Natural killer cell (primary cell): Measurements from ENCODE around the gene INPP1. TPM values are rescaled to one million over a fixed set of nuclear protein-coding genes. Genes with fewer than 3 reads are reported as not detected.

ENCODE experiments used
- ATAC-seq, 3 donors: fragments of 150-1000 bp in 2 of 3; fragments of 200-7000 bp in 1 of 3; cut with Tn5 transposase; 1 replicate in 1 of 3; 2 replicates in 2 of 3; pipeline ENCODE4 v1.10.0; 2021; ENCODE audit warnings: mild to moderate bottlenecking in 2 of 3, moderate library complexity in 2 of 3
- DNase-seq, 2 donors: peaks; one replicate each; pipeline versions ENCODE4 v3.0.0 to v3.0.0-alpha.2; 2013 to 2021; ENCODE audit warnings: mixed read lengths in 1 of 2
- H3K27ac ChIP-seq: one replicate; pipeline ENCODE4 v1.5.1; 2013; ENCODE audit warnings: mild to moderate bottlenecking, low read length
- H3K27me3 ChIP-seq: one replicate; pipeline ENCODE4 v1.6.1; 2013; ENCODE audit warnings: low read length; ENCODE audit not compliant: control insufficient read depth, insufficient read depth
- H3K36me3 ChIP-seq: one replicate; pipeline ENCODE4 v1.6.1; 2013; ENCODE audit warnings: low read length; ENCODE audit not compliant: control insufficient read depth, insufficient read depth
- H3K4me1 ChIP-seq: one replicate; pipeline ENCODE4 v1.6.1; 2013; ENCODE audit warnings: low read length; ENCODE audit not compliant: control insufficient read depth, insufficient read depth
- H3K4me3 ChIP-seq: one replicate; pipeline ENCODE4 v1.5.1; 2013; ENCODE audit warnings: low read length
- H3K9me3 ChIP-seq: one replicate; pipeline ENCODE4 v1.6.1; 2013; ENCODE audit warnings: low read length; ENCODE audit not compliant: control insufficient read depth, insufficient read depth
- H3K27ac Mint-ChIP-seq, 2 donors: one replicate each; pipeline ENCODE4 v1.8.0; 2022; ENCODE audit warnings: mild to moderate bottlenecking in 2 of 2, mixed read lengths in 2 of 2, moderate library complexity in 1 of 2
- H3K27me3 Mint-ChIP-seq, 2 donors: one replicate each; pipeline ENCODE4 v1.8.0; 2022; ENCODE audit warnings: low read depth in 2 of 2, mixed read lengths in 2 of 2
- H3K36me3 Mint-ChIP-seq: one replicate; pipeline ENCODE4 v1.8.0; 2022; ENCODE audit warnings: mixed read lengths
- H3K4me1 Mint-ChIP-seq, 2 donors: one replicate each; pipeline ENCODE4 v1.8.0; 2022; ENCODE audit warnings: mixed read lengths in 2 of 2
- H3K4me3 Mint-ChIP-seq: one replicate; pipeline ENCODE4 v1.8.0; 2022; ENCODE audit warnings: mild to moderate bottlenecking, moderate library complexity, mixed read lengths
- H3K9me3 Mint-ChIP-seq, 2 donors: one replicate each; pipeline ENCODE4 v1.8.0; 2022; ENCODE audit warnings: mixed read lengths in 2 of 2
- CTCF ChIP-seq: fragments of 200-600 bp; IDR thresholded peaks from one replicate; pipeline ENCODE4 v1.8.0; 2022; ENCODE audit warnings: antibody characterized with exemption
- WGBS: methylation state at CpG from one replicate; pipeline ENCODE4 v1.1.7; 2013; ENCODE audit warnings: missing lambda C conversion rate; ENCODE audit not compliant: insufficient coverage; 5-methylcytosine and 5-hydroxymethylcytosine counted together
- intact Hi-C: fragments of 100-400 bp; cut with micrococcal nuclease; formaldehyde crosslinking; loops from one replicate; pipeline ENCODE4 v1.14.2; 2022
- total RNA-seq, 4 donors: library from RNA; stranded (reverse); fragments of 120-200 nt in 1 of 4; gene quantifications; one replicate each; pipeline versions ENCODE4 v1.2.3 to v1.2.4, GENCODE V29; 2013 to 2022

INPP1 gene
- total RNA-seq, 3 donors from 2014 or later (not counting 1 experiment from before 2014, with no cell fraction given), result 9.5 to 16.7 (median 9.6) TPM

GRCh38 chr2:190360561-190360960 is 17.2 kb downstream of the INPP1 start:
- no peaks in the 10 kb centered on the region for H3K27me3 ChIP-seq
- peaks cover 24 to 28% of the 10 kb centered on the region in 2 donors for H3K4me1 Mint-ChIP-seq
- H3K27ac Mint-ChIP-seq, result peak overlapping the region; percentile 95 to 99
- H3K4me3 Mint-ChIP-seq, result peak overlapping the region; percentile 98
- no peaks in the 10 kb centered on the region for H3K9me3 Mint-ChIP-seq
- ATAC-seq, result no peak
- DNase-seq, result no peak
- H3K36me3 ChIP-seq, result no peaks in the 10 kb centered on the region
- TF ChIP-seq CTCF, result no peak
- intact Hi-C loops, result loop anchor here (2.0 kb wide), 1 partner anchor 16 kb away; no protein-coding TSS in a partner anchor
- peaks cover 6% of the 10 kb centered on the region for H3K4me1 ChIP-seq
- no peaks in the 10 kb centered on the region for H3K9me3 ChIP-seq
- peak overlapping the region; percentile 65 for H3K27ac ChIP-seq
- no peaks in the 10 kb centered on the region for H3K27me3 Mint-ChIP-seq
- no peaks in the 10 kb centered on the region for H3K36me3 Mint-ChIP-seq
- H3K4me3 ChIP-seq, result peak overlapping the region; percentile 42

- H3K4me3 ChIP-seq, result no peak overlapping the region
- TF ChIP-seq CTCF, result no peak
- Mint-ChIP-seq H3K27ac (peak overlapping the region; percentile 95 to 99), H3K4me3 (peak overlapping the region; percentile 98), H3K27me3 (no peaks in the 10 kb centered on the region), H3K36me3 (no peaks in the 10 kb centered on the region), H3K4me1 (peaks cover 24 to 28% of the 10 kb centered on the region in 2 donors), H3K9me3 (no peaks in the 10 kb centered on the region)
- no peak overlapping the region for H3K27ac ChIP-seq
- no peaks in the 10 kb centered on the region for H3K9me3 ChIP-seq
- intact Hi-C loops, result loop anchor here (2.0 kb wide), 1 partner anchor 16 kb away; no protein-coding TSS in a partner anchor
- no peak for ATAC-seq
- H3K36me3 ChIP-seq, result no peaks in the 10 kb centered on the region
- no peak for DNase-seq
- H3K27me3 ChIP-seq, result no peaks in the 10 kb centered on the region
- no CpG with 5 or more reads among the region's 3 CpGs for WGBS
- peaks cover 6% of the 10 kb centered on the region for H3K4me1 ChIP-seq
Observed at GRCh38 chr2:190360965-190361364, 17.6 kb downstream of the INPP1 start.

GRCh38 chr2:190361572-190361971 is 18.2 kb downstream of the INPP1 start:
- TF ChIP-seq CTCF, result no peak
- no peak overlapping the region for H3K27ac ChIP-seq
- peaks cover 20 to 24% of the 10 kb centered on the region in 2 donors for H3K4me1 Mint-ChIP-seq
- H3K4me3 Mint-ChIP-seq, result no peak overlapping the region
- no peaks in the 10 kb centered on the region for H3K9me3 Mint-ChIP-seq
- peaks cover 6% of the 10 kb centered on the region for H3K4me1 ChIP-seq
- intact Hi-C loops, result loop anchor here (2.0 kb wide), 1 partner anchor 17 kb away; no protein-coding TSS in a partner anchor
- H3K36me3 ChIP-seq, result peaks cover under 1% of the 10 kb centered on the region
- no peaks in the 10 kb centered on the region for H3K27me3 ChIP-seq
- no peak overlapping the region for H3K27ac Mint-ChIP-seq
- no peak for ATAC-seq
- no peaks in the 10 kb centered on the region for H3K9me3 ChIP-seq
- no peak overlapping the region for H3K4me3 ChIP-seq
- no peaks in the 10 kb centered on the region for H3K27me3 Mint-ChIP-seq
- no peak for DNase-seq
- no CpG with 5 or more reads among the region's 2 CpGs for WGBS
- H3K36me3 Mint-ChIP-seq, result no peaks in the 10 kb centered on the region

- ATAC-seq (no peak), DNase-seq (no peak)
- intact Hi-C loops, result no loop called here
- Histone ChIP-seq H3K4me1 (peaks cover 6% of the 10 kb centered on the region), H3K36me3 (peaks cover 11% of the 10 kb centered on the region), H3K4me3 (no peak overlapping the region), H3K27me3 (no peaks in the 10 kb centered on the region), H3K27ac (no peak overlapping the region), H3K9me3 (no peaks in the 10 kb centered on the region)
- no peak for TF ChIP-seq CTCF
- no peaks in the 10 kb centered on the region for H3K27me3 Mint-ChIP-seq
- H3K36me3 Mint-ChIP-seq, result no peaks in the 10 kb centered on the region
- no peak overlapping the region for H3K4me3 Mint-ChIP-seq
- H3K27ac Mint-ChIP-seq, result no peak overlapping the region
- WGBS, result 100% methylated on average over 1 of the region's 1 CpG
- no peaks in the 10 kb centered on the region for H3K9me3 Mint-ChIP-seq
- peaks cover 20 to 24% of the 10 kb centered on the region in 2 donors for H3K4me1 Mint-ChIP-seq
Observed at GRCh38 chr2:190362894-190363293, 19.5 kb downstream of the INPP1 start.
